BLaER1 (cell line): ENCODE measurements around the gene GLIS1.

Experiments
- H3K27ac ChIP-seq: shearing (Covaris generic); formaldehyde crosslinking; 2 replicates; pipeline ENCODE4 v1.8.1; 2022
- H3K27me3 ChIP-seq: shearing (Covaris generic); formaldehyde crosslinking; 2 replicates; pipeline ENCODE4 v1.8.1; 2022
- H3K36me3 ChIP-seq: shearing (Covaris generic); formaldehyde crosslinking; 2 replicates; pipeline ENCODE4 v1.8.1; 2022
- H3K4me1 ChIP-seq: shearing (Covaris generic); formaldehyde crosslinking; 2 replicates; pipeline ENCODE4 v1.8.1; 2022
- H3K4me2 ChIP-seq: shearing (Covaris generic); formaldehyde crosslinking; 2 replicates; pipeline ENCODE4 v1.8.1; 2022
- H3K4me3 ChIP-seq: shearing (Covaris generic); formaldehyde crosslinking; 2 replicates; pipeline ENCODE4 v1.8.1; 2022
- H3K9ac ChIP-seq: shearing (Covaris generic); formaldehyde crosslinking; 2 replicates; pipeline ENCODE4 v1.8.1; 2022
- H3K9me3 ChIP-seq: shearing (Covaris generic); formaldehyde crosslinking; 2 replicates; pipeline ENCODE4 v1.8.1; 2022
- H4K20me1 ChIP-seq: shearing (Covaris generic); formaldehyde crosslinking; 2 replicates; pipeline ENCODE4 v1.8.1; 2022
- Cebpa-rat ChIP-seq: shearing (Covaris generic); IDR thresholded peaks from 2 replicates; pipeline ENCODE4 v1.8.1; 2022

GLIS1 gene

DNA sequence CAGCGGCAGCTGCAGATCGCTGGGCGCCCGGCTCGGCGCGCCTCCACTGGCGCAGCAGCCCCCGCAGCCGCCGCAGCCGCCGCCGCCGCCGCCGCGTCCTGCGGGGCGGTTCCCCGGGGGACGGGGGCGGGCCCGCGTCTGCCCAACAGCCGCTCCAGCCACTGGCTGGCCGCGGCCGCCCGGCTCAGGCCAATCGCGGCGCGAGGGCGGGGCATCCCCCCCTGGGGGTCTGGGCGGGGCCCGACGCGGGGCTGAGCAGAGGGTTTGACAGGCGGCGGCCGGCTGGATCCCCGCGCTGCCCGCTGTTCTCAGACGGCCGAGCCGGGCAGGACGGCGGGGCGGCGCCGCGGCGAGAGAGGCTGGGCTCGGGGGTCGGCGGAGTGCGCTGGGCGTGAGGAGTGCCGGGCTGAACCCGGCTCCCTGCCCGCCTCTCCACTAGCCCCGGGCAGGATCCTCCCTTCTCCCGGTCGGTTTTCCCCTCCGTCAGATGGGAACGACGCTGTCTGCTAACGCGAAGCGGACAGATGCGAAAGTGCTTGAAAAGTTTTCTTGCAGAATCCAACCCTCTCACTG, at the start of gene GLIS1:
Gene GLIS1, minus strand, starts transcription at position 56 of the 573 bp plus-strand sequence. CDS start 1,100 bp downstream, outside the sequence.
- no peak for TF ChIP-seq Cebpa-rat
- Histone ChIP-seq H3K27ac (no peak within 1 kb of the TSS), H3K4me2 (peak within 1 kb of the TSS; percentile 99), H3K4me1 (peaks cover 17% of the 10 kb centered on the region), H3K27me3 (peaks cover 64% of the 10 kb centered on the region), H3K9ac (peak within 1 kb of the TSS; percentile 51; the same call in 1 of the 2 replicates), H4K20me1 (peaks cover 21% of the 10 kb centered on the region), H3K4me3 (peak within 1 kb of the TSS; percentile 70), H3K9me3 (peaks cover 18% of the 10 kb centered on the region), H3K36me3 (no peaks in the 10 kb centered on the region)

DNA sequence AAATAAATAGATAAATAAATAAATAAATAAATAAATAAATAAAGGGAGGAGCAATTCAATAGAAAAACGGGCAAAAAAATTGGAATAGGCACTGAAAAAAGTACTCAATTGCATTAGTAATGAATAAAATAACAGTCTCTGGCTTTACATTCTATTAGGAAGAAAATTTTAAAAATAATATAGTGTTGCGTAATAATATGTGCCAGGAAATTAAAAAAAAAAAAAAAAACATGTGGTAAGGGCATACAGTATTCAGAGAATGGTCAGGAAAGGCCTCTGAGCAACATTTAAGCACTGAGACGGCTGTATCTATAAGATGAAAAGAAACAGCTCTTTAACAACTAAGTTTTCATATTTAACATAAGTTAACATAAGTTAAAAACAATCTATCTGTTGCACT, 48.7 kb upstream of the GLIS1 start:
- Histone ChIP-seq H3K9ac (no peak overlapping the region), H4K20me1 (no peaks in the 10 kb centered on the region), H3K4me3 (no peak overlapping the region), H3K4me2 (no peak overlapping the region), H3K27me3 (no peaks in the 10 kb centered on the region), H3K9me3 (no peaks in the 10 kb centered on the region), H3K27ac (no peak overlapping the region), H3K4me1 (no peaks in the 10 kb centered on the region), H3K36me3 (peaks cover 97% of the 10 kb centered on the region)
- TF ChIP-seq Cebpa-rat, result peak; percentile 73; the same call in 1 of the 2 replicates

- Histone ChIP-seq H3K36me3 (peaks cover 98% of the 10 kb centered on the region), H3K9me3 (no peaks in the 10 kb centered on the region), H4K20me1 (no peaks in the 10 kb centered on the region), H3K27me3 (no peaks in the 10 kb centered on the region), H3K4me3 (no peak overlapping the region), H3K4me2 (no peak overlapping the region), H3K27ac (no peak overlapping the region), H3K9ac (no peak overlapping the region), H3K4me1 (no peaks in the 10 kb centered on the region)
- TF ChIP-seq Cebpa-rat, result no peak
Measured at GRCh38 chr1:53783056-53783455, 44.1 kb upstream of the GLIS1 start.

DNA sequence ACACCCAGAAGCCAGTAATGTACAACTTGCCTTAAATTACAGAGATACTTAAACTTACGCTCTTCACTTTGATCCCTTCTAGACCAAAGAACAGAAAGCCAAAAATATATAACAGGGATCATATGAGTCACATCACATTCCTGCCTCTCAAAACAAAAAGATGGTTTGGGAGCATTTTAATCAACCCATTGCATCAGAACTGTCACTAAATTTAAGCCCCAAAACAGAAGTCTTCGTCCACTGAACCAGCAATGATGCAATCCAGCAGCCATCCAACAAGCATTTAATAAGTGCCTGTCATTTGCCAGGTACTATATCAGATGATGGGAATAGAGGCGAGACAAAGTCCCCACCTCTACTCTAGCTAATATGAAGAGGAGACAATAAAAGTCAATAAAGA, 42.7 kb upstream of the GLIS1 start:
- TF ChIP-seq Cebpa-rat, result no peak
- Histone ChIP-seq H3K4me3 (no peak overlapping the region), H3K4me1 (no peaks in the 10 kb centered on the region), H3K4me2 (no peak overlapping the region), H3K9ac (no peak overlapping the region), H3K27ac (no peak overlapping the region), H3K9me3 (no peaks in the 10 kb centered on the region), H3K36me3 (peaks cover 98% of the 10 kb centered on the region), H4K20me1 (no peaks in the 10 kb centered on the region), H3K27me3 (no peaks in the 10 kb centered on the region)

- no peak for TF ChIP-seq Cebpa-rat
- no peak overlapping the region for H3K4me3 ChIP-seq
- no peaks in the 10 kb centered on the region for H3K9me3 ChIP-seq
- no peaks in the 10 kb centered on the region for H3K27me3 ChIP-seq
- H3K9ac ChIP-seq, result no peak overlapping the region
- no peak overlapping the region for H3K4me2 ChIP-seq
- H3K36me3 ChIP-seq, result peaks cover 82% of the 10 kb centered on the region
- no peaks in the 10 kb centered on the region for H3K4me1 ChIP-seq
- H4K20me1 ChIP-seq, result no peaks in the 10 kb centered on the region
- H3K27ac ChIP-seq, result no peak overlapping the region
Measured at GRCh38 chr1:53777272-53777671, 38.3 kb upstream of the GLIS1 start.

GRCh38 chr1:53771648-53772047, 32.7 kb upstream of the GLIS1 start:
- no peak overlapping the region for H3K4me3 ChIP-seq
- no peak overlapping the region for H3K27ac ChIP-seq
- no peak overlapping the region for H3K9ac ChIP-seq
- H3K4me1 ChIP-seq, result peaks cover 4% of the 10 kb centered on the region
- H3K4me2 ChIP-seq, result no peak overlapping the region
- peaks cover 80% of the 10 kb centered on the region for H3K36me3 ChIP-seq
- TF ChIP-seq Cebpa-rat, result no peak
- no peaks in the 10 kb centered on the region for H4K20me1 ChIP-seq
- H3K9me3 ChIP-seq, result no peaks in the 10 kb centered on the region
- no peaks in the 10 kb centered on the region for H3K27me3 ChIP-seq

- no peak for TF ChIP-seq Cebpa-rat
- Histone ChIP-seq H3K27ac (no peak overlapping the region), H3K4me3 (no peak overlapping the region), H3K4me2 (no peak overlapping the region), H4K20me1 (no peaks in the 10 kb centered on the region), H3K4me1 (peaks cover 17% of the 10 kb centered on the region), H3K9ac (no peak overlapping the region), H3K9me3 (no peaks in the 10 kb centered on the region), H3K27me3 (no peaks in the 10 kb centered on the region), H3K36me3 (peaks cover 85% of the 10 kb centered on the region)
Measured at GRCh38 chr1:53769780-53770179, 30.8 kb upstream of the GLIS1 start.

GRCh38 chr1:53769184-53769583, 30.2 kb upstream of the GLIS1 start:
- H3K36me3 ChIP-seq, result peaks cover 82% of the 10 kb centered on the region

DNA sequence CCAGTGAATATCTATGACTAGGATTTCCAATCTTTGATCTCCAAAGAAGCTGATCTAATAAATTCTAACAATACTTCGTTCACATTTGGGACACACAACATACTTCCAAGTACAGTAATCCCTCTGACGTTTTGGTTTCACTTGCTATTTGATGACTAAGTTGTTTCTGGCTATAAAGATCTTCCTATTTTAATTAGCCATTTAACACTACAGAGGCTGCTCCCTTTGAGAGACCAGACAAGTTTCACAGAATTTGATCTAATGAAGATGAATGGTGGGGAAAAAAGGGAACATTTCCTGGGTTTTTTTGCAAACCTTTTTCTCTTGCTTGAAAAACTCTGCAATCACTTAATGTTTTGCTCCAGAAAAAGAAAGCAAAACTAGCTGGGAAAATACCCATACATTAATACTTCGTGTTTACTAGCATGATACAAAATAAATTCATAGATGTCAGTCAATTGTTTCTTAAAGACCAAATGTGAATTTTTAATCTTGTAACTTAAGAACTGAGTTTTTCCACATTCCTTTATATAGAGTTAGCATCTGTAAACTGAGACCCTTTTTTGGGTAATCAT, 28.0 kb upstream of the GLIS1 start:
- no peak overlapping the region for H3K4me3 ChIP-seq
- H3K36me3 ChIP-seq, result peaks cover 67% of the 10 kb centered on the region
- H3K9me3 ChIP-seq, result no peaks in the 10 kb centered on the region
- peaks cover 17% of the 10 kb centered on the region for H3K4me1 ChIP-seq
- H3K4me2 ChIP-seq, result no peak overlapping the region
- H3K27me3 ChIP-seq, result no peaks in the 10 kb centered on the region
- no peak overlapping the region for H3K9ac ChIP-seq
- no peaks in the 10 kb centered on the region for H4K20me1 ChIP-seq
- no peak overlapping the region for H3K27ac ChIP-seq
- TF ChIP-seq Cebpa-rat, result no peak

More at GRCh38 chr1:53769184-53769583, 30.2 kb upstream of the GLIS1 start:
- no peak overlapping the region for H3K9ac ChIP-seq
- no peaks in the 10 kb centered on the region for H3K27me3 ChIP-seq
- no peaks in the 10 kb centered on the region for H3K9me3 ChIP-seq
- peaks cover 17% of the 10 kb centered on the region for H3K4me1 ChIP-seq
- H3K4me2 ChIP-seq, result no peak overlapping the region
- TF ChIP-seq Cebpa-rat, result no peak
- no peak overlapping the region for H3K4me3 ChIP-seq
- H4K20me1 ChIP-seq, result no peaks in the 10 kb centered on the region
- H3K27ac ChIP-seq, result no peak overlapping the region

DNA sequence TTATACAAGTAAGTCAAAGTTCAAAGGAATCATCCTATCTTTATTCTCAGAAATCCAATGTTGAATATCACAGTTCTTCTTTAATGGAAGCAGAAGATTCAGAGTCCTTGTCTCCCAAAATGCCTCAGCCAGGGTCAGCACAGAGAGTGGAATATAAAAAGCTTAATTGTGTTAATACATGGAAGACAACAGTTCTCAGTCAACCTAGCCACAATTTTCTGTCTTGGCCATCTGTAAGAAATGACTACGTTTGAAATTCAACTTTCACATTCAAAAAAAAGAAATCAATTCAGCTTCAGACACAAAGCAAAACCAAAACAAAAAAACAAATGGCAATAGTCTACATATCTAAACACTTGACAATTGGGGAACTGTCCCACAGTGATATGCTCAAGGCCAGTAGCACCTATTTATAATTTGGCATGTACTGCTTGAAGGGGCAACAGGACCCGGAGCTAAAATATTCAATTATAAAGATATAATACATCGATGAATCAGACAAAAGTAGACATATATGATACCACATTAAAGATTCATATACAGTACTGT, 27.3 kb upstream of the GLIS1 start:
- Histone ChIP-seq H3K9me3 (no peaks in the 10 kb centered on the region), H3K27me3 (no peaks in the 10 kb centered on the region), H4K20me1 (no peaks in the 10 kb centered on the region), H3K9ac (no peak overlapping the region), H3K4me3 (no peak overlapping the region), H3K27ac (no peak overlapping the region), H3K36me3 (peaks cover 61% of the 10 kb centered on the region), H3K4me1 (peaks cover 17% of the 10 kb centered on the region), H3K4me2 (peak overlapping the region; percentile 20)
- TF ChIP-seq Cebpa-rat, result no peak
